ENCODE data around the gene L3MBTL1.

L3MBTL1 gene

GRCh38 chr20:43536041-43536816 lies 28.7 kb downstream of the L3MBTL1 start:
- DNase-seq: no peak

- DNase-seq: no peak
Measured at GRCh38 chr20:43536817-43537440, 29.4 kb downstream of the L3MBTL1 start.

- DNase-seq: peak; percentile 42
Measured at GRCh38 chr20:43537921-43538877, 30.7 kb downstream of the L3MBTL1 start.

GRCh38 chr20:43538878-43539700 lies 31.6 kb downstream of the L3MBTL1 start:
- no peak for DNase-seq

- no peak for DNase-seq
Measured at GRCh38 chr20:43539975-43540672, 32.6 kb downstream of the L3MBTL1 start.

GRCh38 chr20:43540673-43541060 lies 33.2 kb downstream of the L3MBTL1 start:
- no peak for DNase-seq

- DNase-seq: no peak
Measured at GRCh38 chr20:43541214-43541613, 33.7 kb downstream of the L3MBTL1 start.

GRCh38 chr20:43542161-43542560 lies 34.7 kb downstream of the L3MBTL1 start:
- no peak for DNase-seq

- no peak for DNase-seq
Measured at GRCh38 chr20:43542674-43543073, 35.2 kb downstream of the L3MBTL1 start.

GRCh38 chr20:43543138-43543537 lies 35.6 kb downstream of the L3MBTL1 start:
- DNase-seq: no peak

GRCh38 chr20:43544501-43544900 lies 37.0 kb downstream of the L3MBTL1 start:
- no peak for DNase-seq

GRCh38 chr20:43545837-43546578 lies 38.5 kb downstream of the L3MBTL1 start:
- no peak for DNase-seq

GRCh38 chr20:43548273-43548880 lies 40.9 kb downstream of the L3MBTL1 start:
- DNase-seq: no peak

- DNase-seq: no peak
Measured at GRCh38 chr20:43549416-43550065, 42.0 kb downstream of the L3MBTL1 start.

- no peak for DNase-seq
Measured at GRCh38 chr20:43550456-43550855, 43.0 kb downstream of the L3MBTL1 start.

GRCh38 chr20:43554369-43554768 lies 46.9 kb downstream of the L3MBTL1 start:
- no peak for DNase-seq

GRCh38 chr20:43558412-43559146 lies 51.1 kb downstream of the L3MBTL1 start, which contains the start of gene SGK2:
Gene SGK2, plus strand, starts transcription at chr20:43559027. Its CDS starts 7,469 bp downstream, at chr20:43566496.
- DNase-seq: no peak

- DNase-seq: no peak
Measured at GRCh38 chr20:43559147-43559987, 51.9 kb downstream of the L3MBTL1 start.
